ENCODE results near the gene ARRDC2. TPM values are rescaled to one million over a fixed set of nuclear protein-coding genes. Genes with fewer than 3 reads are reported as not detected.
A peak's percentile ranks its signal among the peaks of the same experiment; 100 is the strongest.
"Not testable (repeated sequence)": the region's sequence is repeated elsewhere in the genome, so short reads cannot be mapped to it uniquely, and the experiment has no call there.

ARRDC2 gene
- total and polyA plus RNA-seq, 8 donors = 3.8 to 34.8 (median 9.6) TPM

DNA sequence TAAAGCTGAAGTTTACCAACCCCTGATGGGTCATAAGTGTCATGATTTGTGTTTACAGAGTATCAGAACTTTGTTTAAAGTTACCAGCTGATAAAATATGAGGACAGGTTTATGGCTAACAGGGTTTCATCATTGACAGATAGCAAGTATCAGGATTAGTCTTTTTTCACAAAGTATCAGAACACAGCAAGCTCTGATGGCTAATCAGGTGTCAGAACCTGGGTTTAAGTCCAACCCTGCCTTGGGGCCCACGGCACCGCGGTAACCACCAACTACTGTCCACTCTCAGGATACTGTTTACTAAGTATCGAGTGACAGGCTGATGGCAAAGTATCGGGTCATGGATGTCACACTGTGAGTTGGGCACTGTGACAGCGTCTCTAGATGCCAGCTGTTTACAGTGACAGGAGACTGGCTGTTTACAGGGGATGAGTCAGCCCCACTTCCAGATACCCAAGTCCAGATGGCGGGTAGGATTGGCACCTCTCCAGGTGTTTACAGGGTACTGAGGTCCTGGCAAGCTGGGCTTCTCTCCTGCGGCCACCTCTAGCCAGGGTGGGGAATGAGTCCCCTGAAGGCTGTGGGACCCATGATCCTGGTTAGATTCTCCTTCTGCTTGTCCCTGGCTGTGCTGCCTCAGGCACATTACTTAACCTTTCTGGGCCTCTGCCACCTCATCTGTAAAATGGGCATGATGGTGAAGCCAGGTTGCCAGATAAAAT, 21.8 kb downstream of the ARRDC2 start:
- TF ChIP-seq, protein P1, sequence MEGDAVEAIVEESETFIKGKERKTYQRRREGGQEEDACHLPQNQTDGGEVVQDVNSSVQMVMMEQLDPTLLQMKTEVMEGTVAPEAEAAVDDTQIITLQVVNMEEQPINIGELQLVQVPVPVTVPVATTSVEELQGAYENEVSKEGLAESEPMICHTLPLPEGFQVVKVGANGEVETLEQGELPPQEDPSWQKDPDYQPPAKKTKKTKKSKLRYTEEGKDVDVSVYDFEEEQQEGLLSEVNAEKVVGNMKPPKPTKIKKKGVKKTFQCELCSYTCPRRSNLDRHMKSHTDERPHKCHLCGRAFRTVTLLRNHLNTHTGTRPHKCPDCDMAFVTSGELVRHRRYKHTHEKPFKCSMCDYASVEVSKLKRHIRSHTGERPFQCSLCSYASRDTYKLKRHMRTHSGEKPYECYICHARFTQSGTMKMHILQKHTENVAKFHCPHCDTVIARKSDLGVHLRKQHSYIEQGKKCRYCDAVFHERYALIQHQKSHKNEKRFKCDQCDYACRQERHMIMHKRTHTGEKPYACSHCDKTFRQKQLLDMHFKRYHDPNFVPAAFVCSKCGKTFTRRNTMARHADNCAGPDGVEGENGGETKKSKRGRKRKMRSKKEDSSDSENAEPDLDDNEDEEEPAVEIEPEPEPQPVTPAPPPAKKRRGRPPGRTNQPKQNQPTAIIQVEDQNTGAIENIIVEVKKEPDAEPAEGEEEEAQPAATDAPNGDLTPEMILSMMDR (IDR thresholded peaks at IDR 0.05) = no peak
- peak overlapping the region in 3 of 4 donors; percentile 6 to 76 (median 76) for H3K27ac ChIP-seq
- H3K4me3 ChIP-seq = no peak overlapping the region
- no peaks in the 10 kb centered on the region for H3K27me3 ChIP-seq
- peaks cover 0 to 4% (median 0%) of the 10 kb centered on the region in 3 donors for H3K4me1 ChIP-seq
- intact Hi-C loops (cut with DNase I) = no loop called here
- H3K9me3 ChIP-seq = no peaks in the 10 kb centered on the region
- no peaks in the 10 kb centered on the region for H3K36me3 ChIP-seq
- ATAC-seq (peak; percentile 55 to 87 (median 84)), FAIRE-seq (no peak), DNase-seq (peak in 4 of 6 donors; percentile 42 to 61 (median 50))
- 12 to 14% methylated on average over 8 of the region's 8 CpGs for WGBS, 2 donors

DNA sequence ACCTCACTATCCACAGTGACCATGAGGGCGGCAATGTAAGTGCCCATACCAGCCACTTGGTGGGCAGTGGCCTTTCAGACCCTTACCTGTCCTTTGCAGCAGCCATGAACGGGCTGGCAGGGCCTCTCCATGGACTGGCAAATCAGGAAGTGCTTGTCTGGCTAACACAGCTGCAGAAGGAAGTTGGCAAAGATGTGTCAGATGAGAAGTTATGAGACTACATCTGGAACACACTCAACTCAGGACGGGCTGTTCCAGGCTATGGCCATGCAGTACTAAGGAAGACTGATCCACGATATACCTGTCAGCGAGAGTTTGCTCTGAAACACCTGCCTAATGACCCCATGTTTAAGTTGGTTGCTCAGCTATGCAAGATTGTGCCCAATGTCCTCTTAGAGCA, 23.4 kb downstream of the ARRDC2 start:
- FAIRE-seq; intact Hi-C loops (cut with DNase I); H3K36me3 ChIP-seq; DNase-seq; H3K27me3 ChIP-seq; H3K9me3 ChIP-seq; H3K4me1 ChIP-seq; H3K4me3 ChIP-seq: not testable (repeated sequence)
- peak overlapping the region in 1 of 4 donors; percentile 36 for H3K27ac ChIP-seq
- peak in 3 of 4 donors; percentile 14 to 58 (median 34) for ATAC-seq
- 75 to 78% methylated on average over 5 of the region's 5 CpGs for WGBS, 2 donors

DNA sequence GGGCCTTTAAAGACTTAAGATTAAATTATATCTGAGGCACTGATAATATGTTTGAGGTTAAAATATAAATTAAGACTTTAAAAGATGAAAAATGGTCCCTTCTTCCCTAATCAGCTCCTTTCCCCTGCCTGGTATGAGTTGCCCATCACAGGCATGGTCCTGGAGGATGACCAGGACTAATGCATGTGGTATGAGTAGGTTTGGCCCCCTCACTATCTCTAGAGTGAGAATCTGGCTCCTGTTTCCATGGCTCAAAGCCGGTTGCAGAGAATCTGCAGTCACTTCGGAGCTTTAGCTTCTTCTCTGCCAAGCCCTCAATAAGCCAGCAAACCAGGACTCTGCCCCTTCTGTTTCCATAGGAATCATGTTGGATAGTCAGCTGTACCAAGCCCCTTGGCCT, 24.1 kb downstream of the ARRDC2 start:
- H3K4me1 ChIP-seq; FAIRE-seq; H3K4me3 ChIP-seq; H3K9me3 ChIP-seq; intact Hi-C loops (cut with DNase I); DNase-seq; H3K27me3 ChIP-seq; ATAC-seq; H3K27ac ChIP-seq; H3K36me3 ChIP-seq: not testable (repeated sequence)
- WGBS, 2 donors = 59 to 72% methylated on average over 2 of the region's 2 CpGs

DNA sequence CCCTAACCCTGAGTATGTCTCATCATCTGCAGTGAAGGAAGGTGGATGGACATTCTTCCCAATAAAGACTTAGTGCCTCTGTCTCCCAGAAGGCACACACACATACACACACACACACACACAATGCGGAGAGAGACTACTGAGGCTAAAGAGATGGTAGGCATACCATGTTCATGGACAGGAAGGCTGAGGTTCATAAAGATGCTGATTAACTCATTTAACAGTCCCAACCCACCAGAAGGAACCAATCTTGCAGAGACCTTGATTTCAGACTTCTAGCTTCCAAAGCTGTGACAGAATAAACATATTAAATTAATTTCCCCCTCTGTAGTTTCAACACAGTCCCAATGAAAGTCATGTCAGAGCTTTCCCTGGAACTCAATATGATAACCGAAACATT, 33.1 kb downstream of the ARRDC2 start:
- 80 to 82% methylated on average over 2 of the region's 2 CpGs for WGBS, 2 donors
- ATAC-seq (no peak), FAIRE-seq (no peak), DNase-seq (no peak)
- peaks cover 0 to 12% (median 4%) of the 10 kb centered on the region in 3 donors for H3K4me1 ChIP-seq
- no peaks in the 10 kb centered on the region for H3K9me3 ChIP-seq
- H3K27me3 ChIP-seq = no peaks in the 10 kb centered on the region
- TF ChIP-seq, protein P1 (IDR thresholded peaks at IDR 0.05) = no peak
- intact Hi-C loops (cut with DNase I) = no loop called here
- no peaks in the 10 kb centered on the region for H3K36me3 ChIP-seq
- H3K4me3 ChIP-seq = no peak overlapping the region
- H3K27ac ChIP-seq = no peak overlapping the region

DNA sequence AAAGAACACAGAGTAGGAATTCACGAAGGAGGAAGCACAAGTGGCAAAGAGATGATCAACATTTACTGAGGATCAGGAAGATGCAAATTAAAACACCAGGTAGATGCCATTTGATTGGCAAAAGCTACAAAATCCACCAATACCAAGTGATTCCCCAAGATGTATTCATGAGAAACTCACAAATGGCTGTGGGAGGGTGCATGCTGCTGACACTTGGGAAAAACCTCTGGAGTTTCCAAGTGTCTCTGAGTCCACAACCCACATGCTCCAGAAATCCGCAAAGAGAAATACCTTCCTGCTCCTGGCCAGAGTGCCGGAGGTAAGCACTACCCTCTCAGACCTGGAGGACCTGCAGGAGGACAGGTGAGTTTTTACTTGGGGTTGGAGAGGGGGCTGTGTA, 35.7 kb downstream of the ARRDC2 start:
- H3K36me3 ChIP-seq = no peaks in the 10 kb centered on the region
- TF ChIP-seq, protein P1 (IDR thresholded peaks at IDR 0.05) = no peak
- intact Hi-C loops (cut with DNase I) = no loop called here
- no peaks in the 10 kb centered on the region for H3K27me3 ChIP-seq
- no peak overlapping the region for H3K4me3 ChIP-seq
- no peaks in the 10 kb centered on the region for H3K9me3 ChIP-seq
- WGBS, 2 donors = 79 to 90% methylated on average over 3 of the region's 3 CpGs
- no peak for FAIRE-seq
- peaks cover 0 to 12% (median 4%) of the 10 kb centered on the region in 3 donors for H3K4me1 ChIP-seq
- no peak for DNase-seq
- ATAC-seq = no peak
- peak overlapping the region in 1 of 4 donors; percentile 85 for H3K27ac ChIP-seq

DNA sequence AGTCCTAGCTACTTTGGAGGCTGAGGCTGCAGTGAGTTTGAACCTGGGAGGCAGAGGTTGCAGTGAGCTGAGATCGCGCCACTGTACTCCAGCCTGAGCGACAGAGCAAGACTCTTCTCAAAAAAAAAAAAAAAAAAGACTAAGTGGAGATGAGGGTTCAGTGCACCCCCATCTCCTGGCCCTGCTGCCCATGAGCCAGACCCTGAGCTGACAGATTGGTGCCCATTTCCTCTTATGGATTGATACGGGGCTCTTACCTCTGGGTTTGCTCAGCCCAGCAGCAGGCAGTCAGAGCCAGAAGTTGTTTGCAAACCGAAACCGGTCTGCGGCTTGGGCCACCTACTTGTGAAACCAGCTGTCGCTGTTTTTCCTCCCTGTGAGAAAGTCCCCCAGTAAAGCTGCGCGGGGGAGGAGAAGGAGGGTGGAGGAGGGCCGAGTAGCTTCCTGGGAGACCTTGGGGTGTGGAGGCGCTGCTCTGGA, 36.9 kb downstream of the ARRDC2 start:
- Histone ChIP-seq H3K27ac (peak overlapping the region; percentile 31 to 90 (median 75)), H3K4me1 (peaks cover 0 to 20% (median 4%) of the 10 kb centered on the region in 3 donors), H3K4me3 (peak overlapping the region in 2 of 4 donors; percentile 30 to 41), H3K27me3 (no peaks in the 10 kb centered on the region), H3K36me3 (no peaks in the 10 kb centered on the region), H3K9me3 (no peaks in the 10 kb centered on the region)
- intact Hi-C loops (cut with DNase I) = no loop called here
- FAIRE-seq = no peak
- peak; percentile 56 to 86 (median 74) for DNase-seq
- WGBS, 2 donors = 9 to 13% methylated on average over 12 of the region's 12 CpGs
- peak; percentile 67 to 89 (median 88) for ATAC-seq
- TF ChIP-seq, protein P1 (IDR thresholded peaks at IDR 0.05) = no peak

Data from pancreas (tissue), 10 donors.